Measurements from ENCODE around the gene PAK5.
A peak's percentile ranks its signal among the peaks of the same experiment; 100 is the strongest.

Gene PAK5

DNA sequence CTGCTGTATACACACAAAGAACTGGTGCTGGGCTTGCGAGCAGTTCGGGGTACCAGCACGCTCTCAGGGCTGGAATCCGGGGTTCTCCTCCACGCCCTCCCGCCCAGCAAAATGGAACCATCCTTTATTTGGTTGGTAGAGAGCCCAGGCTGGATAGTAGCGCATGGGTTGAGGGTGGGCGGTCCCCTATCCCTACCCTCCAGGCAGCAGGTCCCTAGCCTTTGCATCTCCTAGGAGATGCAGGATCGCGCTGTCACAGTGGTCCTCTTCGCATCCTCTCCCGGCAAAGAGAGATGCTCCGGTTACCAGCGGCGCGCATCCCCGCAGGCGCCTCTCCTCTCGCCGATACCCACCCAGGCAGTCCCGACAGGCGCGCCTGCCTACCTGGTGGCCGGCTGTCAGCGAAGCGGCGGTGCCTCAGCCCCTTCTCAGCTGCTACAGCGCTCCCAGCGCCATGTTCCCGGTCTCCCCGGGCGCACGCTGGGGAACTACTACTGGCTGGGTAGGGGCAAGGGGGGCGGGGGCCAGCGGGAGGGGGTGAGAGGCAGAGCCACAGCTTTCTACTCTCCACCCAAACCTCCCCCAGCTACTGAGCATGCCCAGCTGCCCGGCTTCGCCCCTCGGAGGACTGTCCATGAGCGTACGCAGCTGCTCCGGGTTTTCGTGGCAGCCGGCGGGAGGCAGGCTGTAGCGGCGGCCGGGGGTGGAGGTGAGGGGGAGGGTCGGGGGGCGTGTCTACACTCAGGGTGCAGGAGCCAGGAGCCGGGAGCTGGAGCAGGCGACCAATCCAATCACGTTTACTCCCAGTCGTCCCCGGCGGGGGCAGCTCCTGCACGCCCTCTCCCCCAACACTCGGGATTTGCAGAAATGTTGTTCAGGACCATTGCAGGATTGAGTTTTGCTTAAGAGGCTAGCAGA, at the start of gene PAK5:
Gene PAK5 (minus strand): TSS at position 699 of the 918 bp plus-strand sequence. CDS start 194,748 bp downstream, outside the sequence.
- DNase-seq (ENCODE audit: low read depth in 1 of 2, low spot score in 1 of 2) = peak; percentile 28 to 65
- in situ Hi-C loops (cut with HindIII; ENCODE audit: low pct_unique_long_range_greater_than_20kb, low sequenced_read_pairs) = no loop called here
- TF ChIP-seq JUND (IDR thresholded peaks at IDR 0.05; ENCODE audit: low read depth) = no peak

DNA sequence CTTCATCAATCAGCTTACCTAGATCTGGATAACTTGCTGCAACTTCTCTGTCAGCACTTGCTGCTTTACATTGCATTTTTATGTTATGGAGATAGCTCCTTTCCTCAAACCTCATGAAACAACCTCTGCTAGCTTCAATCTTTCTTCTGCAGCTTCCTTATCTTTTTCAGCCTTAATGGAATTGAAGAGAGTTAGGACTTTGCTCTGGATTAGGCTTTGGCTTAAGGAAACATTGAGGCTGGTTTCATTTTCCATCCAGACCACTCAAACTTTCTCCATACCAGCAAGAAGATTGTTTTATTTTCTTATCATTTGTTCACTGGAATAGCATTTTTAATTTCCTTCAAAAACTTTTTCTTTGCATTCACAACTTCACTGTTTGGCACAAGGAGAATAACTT, 48.8 kb upstream of the PAK5 start:
- no peak for TF ChIP-seq JUND (IDR thresholded peaks at IDR 0.05; ENCODE audit: low read depth)
- DNase-seq (ENCODE audit: low read depth in 1 of 2, low spot score in 1 of 2) = no peak
- in situ Hi-C loops (cut with HindIII; ENCODE audit: low pct_unique_long_range_greater_than_20kb, low sequenced_read_pairs) = no loop called here

DNA sequence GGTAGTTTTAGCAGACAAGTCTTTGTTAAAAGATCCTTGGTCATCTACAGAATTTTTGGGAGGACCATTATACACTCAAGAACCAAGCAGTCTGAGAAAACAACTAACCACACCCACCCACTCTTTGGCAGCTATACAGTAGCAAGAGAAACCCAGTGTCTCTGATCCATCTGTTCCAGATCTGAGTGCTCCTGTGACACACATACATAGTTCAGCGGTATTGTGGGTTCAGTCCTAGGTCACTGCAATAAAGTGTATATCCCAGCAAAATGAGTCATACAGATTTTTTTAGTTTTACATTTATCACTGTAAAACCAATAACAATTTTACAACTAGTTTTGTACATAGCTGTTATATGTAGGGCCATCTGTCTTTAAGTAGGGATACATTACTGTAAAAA, 47.4 kb upstream of the PAK5 start:
- in situ Hi-C loops (cut with HindIII; ENCODE audit: low pct_unique_long_range_greater_than_20kb, low sequenced_read_pairs) = no loop called here
- no peak for TF ChIP-seq JUND (IDR thresholded peaks at IDR 0.05; ENCODE audit: low read depth)
- DNase-seq (ENCODE audit: low read depth in 1 of 2, low spot score in 1 of 2) = no peak

DNA sequence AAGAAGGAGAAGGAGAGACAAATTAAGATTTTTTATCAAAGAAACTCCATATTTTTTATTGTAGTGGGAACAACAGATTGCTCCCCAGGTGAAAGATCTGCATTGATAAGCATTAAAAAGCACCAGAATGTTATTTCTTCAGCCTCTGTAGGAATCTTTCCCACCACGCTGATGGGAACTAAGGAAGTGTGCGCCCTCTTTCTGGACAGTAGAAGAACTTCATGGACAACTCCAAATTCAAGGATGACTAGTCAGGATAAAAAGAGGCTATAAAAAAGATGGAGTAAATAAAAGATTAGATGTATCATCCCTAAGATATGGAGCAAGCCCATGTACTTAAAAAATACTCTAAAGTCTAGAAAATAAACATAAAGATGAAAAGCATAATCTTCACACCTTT, 45.8 kb upstream of the PAK5 start:
- in situ Hi-C loops (cut with HindIII; ENCODE audit: low pct_unique_long_range_greater_than_20kb, low sequenced_read_pairs) = no loop called here
- no peak for TF ChIP-seq JUND (IDR thresholded peaks at IDR 0.05; ENCODE audit: low read depth)
- no peak for DNase-seq (ENCODE audit: low read depth in 1 of 2, low spot score in 1 of 2)

DNA sequence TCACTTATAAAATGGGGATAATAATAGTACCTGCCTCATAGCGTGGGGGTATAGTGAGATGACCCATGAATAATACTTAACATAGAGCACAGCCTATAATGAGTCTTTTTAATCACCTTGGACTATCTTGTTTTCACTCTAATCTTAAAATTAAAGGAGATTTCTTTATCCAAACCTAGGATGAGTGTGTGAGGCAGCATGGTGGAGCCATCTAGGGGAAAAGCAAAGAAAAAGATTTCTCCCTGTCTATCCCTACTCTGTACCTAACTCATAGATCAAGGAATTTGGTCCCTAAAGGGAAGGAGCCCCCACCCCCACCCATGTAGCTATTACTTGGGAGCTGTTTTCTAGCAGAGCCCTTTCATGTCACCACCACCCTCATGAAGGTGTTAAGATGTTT, 45.2 kb upstream of the PAK5 start:
- no peak for TF ChIP-seq JUND (IDR thresholded peaks at IDR 0.05; ENCODE audit: low read depth)
- no peak for DNase-seq (ENCODE audit: low read depth in 1 of 2, low spot score in 1 of 2)
- in situ Hi-C loops (cut with HindIII; ENCODE audit: low pct_unique_long_range_greater_than_20kb, low sequenced_read_pairs) = no loop called here

DNA sequence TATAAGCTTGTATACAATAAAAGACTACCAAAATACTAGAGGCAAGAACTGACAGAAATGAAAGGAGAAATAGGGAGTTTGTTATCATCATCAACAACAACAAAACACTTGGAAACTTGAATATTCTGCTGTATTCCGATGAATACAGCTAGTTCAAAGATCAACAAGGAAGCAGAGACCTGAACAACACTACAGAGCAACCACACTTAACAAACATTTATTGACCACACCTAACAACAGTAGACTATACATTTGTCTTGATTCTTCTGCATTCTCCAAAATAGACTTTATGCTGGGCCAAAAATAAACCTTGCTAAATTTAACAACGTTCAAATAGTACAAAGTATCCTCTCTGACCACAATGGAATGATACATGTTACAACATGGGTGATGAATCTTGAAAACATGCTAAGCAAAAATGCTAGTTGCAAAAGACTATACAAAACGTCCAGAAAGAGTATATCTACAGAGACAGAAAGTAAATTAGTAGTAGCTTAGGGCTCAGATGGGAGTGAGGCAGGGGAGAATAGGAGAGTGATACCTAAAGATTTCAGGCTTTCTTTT, 39.1 kb upstream of the PAK5 start:
- in situ Hi-C loops (cut with HindIII; ENCODE audit: low pct_unique_long_range_greater_than_20kb, low sequenced_read_pairs) = no loop called here
- no peak for TF ChIP-seq JUND (IDR thresholded peaks at IDR 0.05; ENCODE audit: low read depth)
- DNase-seq (ENCODE audit: low read depth in 1 of 2, low spot score in 1 of 2) = no peak

DNA sequence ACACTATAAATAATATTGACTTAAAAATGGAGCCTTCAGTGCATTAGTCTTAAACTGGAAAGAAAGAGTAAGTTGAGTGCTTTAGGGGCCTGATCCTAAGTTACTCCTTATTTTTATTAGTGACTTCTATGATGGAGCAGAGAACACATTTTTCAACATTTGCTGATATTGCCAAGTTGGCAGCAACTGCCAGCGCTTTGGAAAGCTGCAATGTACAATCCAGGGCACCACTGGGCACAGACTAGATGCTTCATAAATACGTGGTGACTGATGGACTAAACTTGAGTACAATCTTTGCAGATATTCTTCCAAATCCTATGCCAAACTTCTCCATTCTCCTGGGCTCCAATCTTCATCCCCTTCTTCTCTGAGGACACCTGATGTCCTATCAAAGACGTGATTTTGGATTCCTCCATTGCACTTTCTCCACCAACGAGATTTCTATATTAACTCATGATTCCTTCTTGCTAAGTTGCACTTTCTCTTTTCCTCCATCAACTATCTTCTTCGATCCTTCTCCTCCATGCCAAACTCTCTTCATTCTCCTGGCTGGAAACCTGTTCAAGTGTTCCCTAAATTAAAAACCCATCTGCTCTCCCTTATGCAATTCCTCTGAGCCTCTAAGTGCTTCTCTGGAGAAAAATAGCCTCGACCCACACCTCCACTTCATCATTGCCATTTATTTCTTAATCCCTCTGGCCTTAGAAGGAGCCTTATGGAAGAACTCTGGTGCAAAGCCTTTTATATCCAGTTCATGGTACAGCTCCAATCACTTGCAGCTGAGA, 28.5 kb upstream of the PAK5 start:
- TF ChIP-seq JUND (IDR thresholded peaks at IDR 0.05; ENCODE audit: low read depth) = no peak
- no peak for DNase-seq (ENCODE audit: low read depth in 1 of 2, low spot score in 1 of 2)
- in situ Hi-C loops (cut with HindIII; ENCODE audit: low pct_unique_long_range_greater_than_20kb, low sequenced_read_pairs) = no loop called here

DNA sequence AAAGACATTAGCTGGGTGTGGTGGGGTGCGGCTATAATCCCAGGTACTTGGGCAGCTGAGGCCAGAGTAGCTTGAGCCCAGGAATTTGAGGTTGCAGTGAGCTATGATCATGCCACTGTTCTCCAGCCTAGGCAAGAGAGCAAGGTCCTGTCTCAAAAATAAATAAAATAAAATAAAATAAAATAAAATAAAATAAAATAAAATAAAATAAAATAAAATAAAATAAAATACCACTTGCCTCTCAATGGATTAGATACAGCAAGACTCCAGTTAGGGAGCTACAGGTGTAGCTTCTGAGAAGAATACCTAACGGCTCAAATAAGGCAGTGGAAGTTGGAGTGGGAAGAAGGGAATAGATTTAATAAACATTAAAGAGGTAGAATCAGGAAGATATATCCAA, 13.7 kb upstream of the PAK5 start:
- no peak for DNase-seq (ENCODE audit: low read depth in 1 of 2, low spot score in 1 of 2)
- in situ Hi-C loops (cut with HindIII; ENCODE audit: low pct_unique_long_range_greater_than_20kb, low sequenced_read_pairs) = no loop called here
- TF ChIP-seq JUND (IDR thresholded peaks at IDR 0.05; ENCODE audit: low read depth) = no peak

DNA sequence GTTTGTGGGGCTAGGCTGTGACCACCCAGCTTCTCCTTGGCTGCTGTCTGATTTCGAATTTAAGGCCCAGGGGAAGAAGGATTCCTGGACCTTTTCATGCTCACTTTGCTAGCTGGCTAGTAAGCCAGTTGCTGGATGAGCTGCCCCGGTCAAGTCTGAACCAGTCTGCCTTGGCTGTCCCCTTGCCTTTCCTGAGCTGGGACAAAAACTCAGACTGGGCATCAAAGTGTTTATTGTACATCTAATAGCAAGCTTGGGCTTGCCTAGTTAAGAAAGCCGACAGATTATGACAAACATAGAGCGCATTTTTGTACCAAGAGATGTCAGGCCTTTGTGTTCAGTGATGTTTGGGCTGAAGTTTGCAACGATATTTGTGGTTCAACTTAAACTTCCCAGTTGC, 750 bp upstream of the PAK5 start:
- in situ Hi-C loops (cut with HindIII; ENCODE audit: low pct_unique_long_range_greater_than_20kb, low sequenced_read_pairs) = no loop called here
- no peak for TF ChIP-seq JUND (IDR thresholded peaks at IDR 0.05; ENCODE audit: low read depth)

DNA sequence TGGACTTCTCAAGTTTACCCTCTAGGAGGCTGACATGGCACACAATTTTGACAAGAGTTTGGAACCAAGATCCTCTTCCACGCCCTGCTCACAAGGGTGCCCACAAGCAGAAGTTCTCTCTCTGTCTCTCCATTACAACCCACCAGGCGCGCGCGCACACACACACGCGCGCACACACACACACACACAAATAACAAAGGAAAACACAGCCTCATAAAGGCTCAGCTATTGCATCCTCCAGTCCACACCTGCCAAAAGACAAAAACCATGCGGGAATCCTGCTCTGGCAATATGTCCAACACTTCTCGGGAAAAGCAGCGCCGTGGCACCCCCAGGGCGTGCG, 870 bp downstream of the PAK5 start:
- no peak for DNase-seq (ENCODE audit: low read depth in 1 of 2, low spot score in 1 of 2)
- TF ChIP-seq JUND (IDR thresholded peaks at IDR 0.05; ENCODE audit: low read depth) = no peak
- in situ Hi-C loops (cut with HindIII; ENCODE audit: low pct_unique_long_range_greater_than_20kb, low sequenced_read_pairs) = no loop called here

More for the DNA sequence above, 750 bp upstream of the PAK5 start:
- no peak for DNase-seq (ENCODE audit: low read depth in 1 of 2, low spot score in 1 of 2)

DNA sequence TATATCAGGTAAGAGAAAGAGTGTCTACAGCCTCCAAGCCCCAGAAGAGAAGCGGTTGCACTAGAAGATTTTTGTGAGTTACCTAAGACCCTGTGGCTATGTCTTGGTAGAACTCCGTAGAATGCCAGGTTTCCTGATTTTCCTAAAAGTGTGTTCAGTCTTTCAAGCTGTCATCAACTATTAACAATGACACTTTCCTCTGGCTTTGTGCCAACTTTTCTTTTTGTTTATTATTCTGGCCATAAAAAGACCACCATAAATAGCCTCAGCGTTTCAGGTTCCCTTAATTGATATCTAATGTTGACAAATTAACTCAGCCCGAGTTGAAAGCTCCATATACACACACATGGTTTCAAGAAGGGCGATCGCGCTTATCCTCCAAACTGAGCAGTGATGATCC, 1.2 kb downstream of the PAK5 start:
- in situ Hi-C loops (cut with HindIII; ENCODE audit: low pct_unique_long_range_greater_than_20kb, low sequenced_read_pairs) = no loop called here
- TF ChIP-seq JUND (IDR thresholded peaks at IDR 0.05; ENCODE audit: low read depth) = no peak
- DNase-seq (ENCODE audit: low read depth in 1 of 2, low spot score in 1 of 2) = no peak

DNA sequence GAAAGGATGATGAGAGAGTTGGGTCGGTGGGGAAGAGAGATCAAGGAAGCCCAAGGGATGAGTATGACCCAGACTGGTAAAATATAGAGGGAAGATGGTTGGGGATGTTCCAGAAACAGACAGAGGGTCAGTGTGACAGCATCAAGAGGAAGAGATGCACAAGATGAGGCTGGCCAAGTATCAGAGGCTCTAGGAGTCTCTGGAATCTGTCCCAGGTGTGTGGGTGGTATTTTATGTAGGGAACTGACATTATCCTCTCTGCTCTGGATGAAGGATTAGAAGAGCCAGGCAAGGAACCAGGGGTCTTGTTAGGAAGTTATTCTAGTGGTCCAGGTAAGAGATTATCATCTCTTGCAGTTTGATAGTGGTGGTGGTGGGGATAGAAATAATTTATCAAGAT, 3.6 kb downstream of the PAK5 start:
- in situ Hi-C loops (cut with HindIII; ENCODE audit: low pct_unique_long_range_greater_than_20kb, low sequenced_read_pairs) = no loop called here
- DNase-seq (ENCODE audit: low read depth in 1 of 2, low spot score in 1 of 2) = no peak

DNA sequence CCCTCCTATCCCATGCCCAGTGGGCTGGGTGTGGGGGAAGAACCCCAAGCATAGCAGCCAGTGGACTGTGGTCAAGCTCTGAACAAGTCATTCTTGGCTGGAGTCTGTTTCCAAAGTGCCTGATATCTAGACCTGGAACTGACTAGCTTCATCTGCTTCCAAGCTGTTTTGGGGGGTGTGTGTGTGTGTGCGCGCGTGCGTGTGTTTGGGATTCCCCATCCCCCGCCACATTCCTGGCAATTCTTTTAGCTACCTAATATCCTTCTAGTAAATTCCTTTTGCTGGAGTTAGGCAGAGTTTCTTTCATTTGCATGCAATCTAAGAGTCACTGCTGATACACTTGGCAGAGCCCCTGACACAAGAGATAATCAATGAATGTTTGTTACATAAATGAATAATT, 7.8 kb downstream of the PAK5 start:
- TF ChIP-seq JUND (IDR thresholded peaks at IDR 0.05; ENCODE audit: low read depth) = no peak
- in situ Hi-C loops (cut with HindIII; ENCODE audit: low pct_unique_long_range_greater_than_20kb, low sequenced_read_pairs) = no loop called here
- DNase-seq (ENCODE audit: low read depth in 1 of 2, low spot score in 1 of 2) = no peak

More for the DNA sequence above, 3.6 kb downstream of the PAK5 start:
- TF ChIP-seq JUND (IDR thresholded peaks at IDR 0.05; ENCODE audit: low read depth) = no peak

Measured in T47D (cell line).